ENCODE data around the gene E2F2. TPM values are rescaled to one million over a fixed set of nuclear protein-coding genes. Genes with fewer than 3 reads are reported as not detected.

The E2F2 gene
- polyA plus RNA-seq, 1 donor (not counting 4 experiments of a cell fraction or from before 2014, with no cell fraction given), result 0.05 TPM

GRCh38 chr1:23477359-23478144 lies 53.5 kb downstream of the E2F2 start:
- dilution Hi-C loops (cut with MboI; ENCODE audit: extremely low pct_ligation_motif_present, low sequenced_read_pairs), result no loop called here
- H3K4me3 ChIP-seq (ENCODE audit: control insufficient read depth in 2 of 3, extremely low read depth in 1 of 3, insufficient read depth in 2 of 3, low read depth in 1 of 3, low read length in 3 of 3), result no peak overlapping the region
- no peaks in the 10 kb centered on the region for H3K9me3 ChIP-seq (ENCODE audit: control insufficient read depth, low read depth, low read length)
- no peaks in the 10 kb centered on the region for H3K79me2 ChIP-seq (ENCODE audit: control insufficient read depth, insufficient read depth, low read length)
- no peak overlapping the region for H2AFZ ChIP-seq (ENCODE audit: control insufficient read depth, low read length)
- no peaks in the 10 kb centered on the region for H3K9me1 ChIP-seq (ENCODE audit: control insufficient read depth, extremely low read depth, insufficient read depth, low read length)
- H3K36me3 ChIP-seq (ENCODE audit: control insufficient read depth in 2 of 2, extremely low read depth in 1 of 2, insufficient read depth in 2 of 2, low read length in 2 of 2), result no peaks in the 10 kb centered on the region
- H4K20me1 ChIP-seq (ENCODE audit: control insufficient read depth, extremely low read depth, insufficient read depth, low read length), result no peaks in the 10 kb centered on the region
- no peaks in the 10 kb centered on the region for H3K27me3 ChIP-seq (ENCODE audit: control insufficient read depth, extremely low read depth, insufficient read depth, low read length)
- no peak overlapping the region for H3K4me2 ChIP-seq (ENCODE audit: control insufficient read depth, extremely low read depth, insufficient read depth, low read depth, low read length)
- H3K9ac ChIP-seq (ENCODE audit: control insufficient read depth, extremely low read depth, insufficient read depth, low read length), result no peak overlapping the region
- TF ChIP-seq CTCF (optimal IDR thresholded peaks at IDR 0.05 in 1 of 3, IDR thresholded peaks at IDR 0.05 in 1 of 3, conservative IDR thresholded peaks at IDR 0.05 in 1 of 3; ENCODE audit: extremely low read depth in 1 of 3, insufficient read depth in 2 of 3, low read length in 3 of 3), result no peak
- TF ChIP-seq EZH2 (IDR thresholded peaks at IDR 0.05; ENCODE audit: low read length), result no peak
- DNase-seq (ENCODE audit: low read depth, low spot score), result peak; percentile 66
- FAIRE-seq, result peak; percentile 95
- peaks cover 34% of the 10 kb centered on the region for H3K4me1 ChIP-seq (ENCODE audit: control insufficient read depth, extremely low read depth, insufficient read depth, low read length)
- H3K27ac ChIP-seq (ENCODE audit: control insufficient read depth, insufficient read depth, low read length), result peak overlapping the region; percentile 42

DNA sequence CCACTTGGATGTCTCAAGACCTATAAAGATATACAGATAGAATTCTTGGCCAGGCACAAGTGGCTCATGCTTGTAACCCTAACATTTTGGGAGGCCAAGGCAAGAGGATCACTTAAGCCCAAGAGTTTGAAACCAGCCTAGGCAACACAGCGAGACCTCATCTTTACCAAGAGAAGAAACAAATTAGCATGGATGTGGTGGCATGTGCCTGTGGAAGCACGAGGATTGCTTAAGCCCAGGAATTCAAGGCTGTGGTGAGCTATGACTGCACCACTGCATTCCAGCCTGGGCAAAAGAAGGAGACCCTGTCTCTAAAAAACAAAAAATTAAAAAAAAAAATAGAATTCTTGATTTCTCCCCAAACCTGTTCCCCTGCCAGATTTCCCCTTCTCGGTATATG lies 55.4 kb downstream of the E2F2 start:
- Histone ChIP-seq H3K9me3 (ENCODE audit: control insufficient read depth, low read depth, low read length) (no peaks in the 10 kb centered on the region), H4K20me1 (ENCODE audit: control insufficient read depth, extremely low read depth, insufficient read depth, low read length) (no peaks in the 10 kb centered on the region), H3K9ac (ENCODE audit: control insufficient read depth, extremely low read depth, insufficient read depth, low read length) (no peak overlapping the region), H3K4me2 (ENCODE audit: control insufficient read depth, extremely low read depth, insufficient read depth, low read depth, low read length) (no peak overlapping the region), H3K9me1 (ENCODE audit: control insufficient read depth, extremely low read depth, insufficient read depth, low read length) (no peaks in the 10 kb centered on the region), H3K27ac (ENCODE audit: control insufficient read depth, insufficient read depth, low read length) (no peak overlapping the region), H3K79me2 (ENCODE audit: control insufficient read depth, insufficient read depth, low read length) (no peaks in the 10 kb centered on the region), H2AFZ (ENCODE audit: control insufficient read depth, low read length) (no peak overlapping the region), H3K36me3 (ENCODE audit: control insufficient read depth in 2 of 2, extremely low read depth in 1 of 2, insufficient read depth in 2 of 2, low read length in 2 of 2) (no peaks in the 10 kb centered on the region), H3K4me3 (ENCODE audit: control insufficient read depth in 2 of 3, extremely low read depth in 1 of 3, insufficient read depth in 2 of 3, low read depth in 1 of 3, low read length in 3 of 3) (no peak overlapping the region), H3K27me3 (ENCODE audit: control insufficient read depth, extremely low read depth, insufficient read depth, low read length) (no peaks in the 10 kb centered on the region), H3K4me1 (ENCODE audit: control insufficient read depth, extremely low read depth, insufficient read depth, low read length) (peaks cover 48% of the 10 kb centered on the region)
- dilution Hi-C loops (cut with MboI; ENCODE audit: extremely low pct_ligation_motif_present, low sequenced_read_pairs), result no loop called here
- TF ChIP-seq EZH2 (IDR thresholded peaks at IDR 0.05; ENCODE audit: low read length), result no peak
- TF ChIP-seq CTCF (optimal IDR thresholded peaks at IDR 0.05 in 1 of 3, IDR thresholded peaks at IDR 0.05 in 1 of 3, conservative IDR thresholded peaks at IDR 0.05 in 1 of 3; ENCODE audit: extremely low read depth in 1 of 3, insufficient read depth in 2 of 3, low read length in 3 of 3), result no peak
- FAIRE-seq, result no peak
- no peak for DNase-seq (ENCODE audit: low read depth, low spot score)

All from keratinocyte (primary cell).